GM08714 (cell line): ENCODE results near the gene ATMIN.

Experiments
- H3K4me3 ChIP-seq: fragments of 200-500 bp; sonication (Bioruptor generic); 2 replicates; pipeline ENCODE4 v1.5.1; 2014; ENCODE audit warnings: mild to moderate bottlenecking, low read length, inconsistent platforms
- ZNF274 ChIP-seq: IDR thresholded peaks from 2 replicates; pipeline ENCODE4 v1.6.1; 2012; ENCODE audit warnings: mild to moderate bottlenecking, low read depth, low read length

Gene ATMIN

GRCh38 chr16:80997964-80998620 is 37.5 kb upstream of the ATMIN start:
- no peak for TF ChIP-seq ZNF274
- peak overlapping the region; percentile 65 for H3K4me3 ChIP-seq

- H3K4me3 ChIP-seq, result no peak overlapping the region
- TF ChIP-seq ZNF274, result no peak
Observed at GRCh38 chr16:81000873-81001272, 34.8 kb upstream of the ATMIN start.

GRCh38 chr16:81001330-81001729 is 34.3 kb upstream of the ATMIN start:
- no peak overlapping the region for H3K4me3 ChIP-seq
- TF ChIP-seq ZNF274, result no peak

- no peak for TF ChIP-seq ZNF274
- H3K4me3 ChIP-seq, result no peak overlapping the region
Observed at GRCh38 chr16:81003064-81003463, 32.6 kb upstream of the ATMIN start.

GRCh38 chr16:81003610-81004460 is 31.8 kb upstream of the ATMIN start:
- no peak for TF ChIP-seq ZNF274
- peak overlapping the region; percentile 90 for H3K4me3 ChIP-seq

GRCh38 chr16:81004646-81005353 is 30.8 kb upstream of the ATMIN start:
- no peak for TF ChIP-seq ZNF274
- peak overlapping the region; percentile 90 for H3K4me3 ChIP-seq

GRCh38 chr16:81005610-81006161 is 30.0 kb upstream of the ATMIN start:
- TF ChIP-seq ZNF274, result no peak
- peak overlapping the region; percentile 80 for H3K4me3 ChIP-seq

GRCh38 chr16:81006211-81006812 is 29.3 kb upstream of the ATMIN start:
- no peak for TF ChIP-seq ZNF274
- H3K4me3 ChIP-seq, result peak overlapping the region; percentile 80

- peak within 1 kb of the TSS; percentile 80 for H3K4me3 ChIP-seq
- TF ChIP-seq ZNF274, result no peak
Observed at GRCh38 chr16:81006813-81007695, 28.6 kb upstream of the ATMIN start, which contains the start of the genes CENPN and CMC2. CENPN (plus strand) TSS chr16:81007214; CDS start chr16:81011940, 4,726 bp downstream. CMC2 (minus strand) TSS chr16:81006885; CDS start chr16:80997394, 9,491 bp downstream.

- no peak for TF ChIP-seq ZNF274
- H3K4me3 ChIP-seq, result peak overlapping the region; percentile 80
Observed at GRCh38 chr16:81008505-81008789, 27.2 kb upstream of the ATMIN start.

- no peak for TF ChIP-seq ZNF274
Observed at GRCh38 chr16:81012974-81013373, 22.7 kb upstream of the ATMIN start.

GRCh38 chr16:81014672-81015071 is 21.0 kb upstream of the ATMIN start:
- H3K4me3 ChIP-seq, result no peak overlapping the region
- no peak for TF ChIP-seq ZNF274

More at GRCh38 chr16:81012974-81013373, 22.7 kb upstream of the ATMIN start:
- H3K4me3 ChIP-seq, result no peak overlapping the region

GRCh38 chr16:81018496-81018895 is 17.1 kb upstream of the ATMIN start:
- no peak for TF ChIP-seq ZNF274
- H3K4me3 ChIP-seq, result no peak overlapping the region

- no peak for TF ChIP-seq ZNF274
- H3K4me3 ChIP-seq, result no peak overlapping the region
Observed at GRCh38 chr16:81026429-81026828, 9.2 kb upstream of the ATMIN start.
